Testis (tissue), 3 donors: ENCODE data around the gene TRIML1. TPM values are rescaled to one million over a fixed set of nuclear protein-coding genes. Genes with fewer than 3 reads are reported as not detected.

Experiments
- DNase-seq: peaks from one replicate; pipeline ENCODE4 v3.0.0-alpha.2; 2019
- H3K27ac ChIP-seq, 2 donors: fragments of 200-600 bp; sonication (generic); one replicate each; pipeline ENCODE4 v1.5.1; 2019
- H3K27me3 ChIP-seq: fragments of 200-600 bp; sonication (generic); one replicate; pipeline ENCODE4 v1.5.1; 2019
- H3K36me3 ChIP-seq: fragments of 200-600 bp; sonication (generic); one replicate; pipeline ENCODE4 v1.5.1; 2017; ENCODE audit warnings: low read depth; ENCODE audit errors: missing control alignments
- H3K4me1 ChIP-seq: fragments of 200-600 bp; sonication (generic); one replicate; pipeline ENCODE4 v1.5.1; 2019
- H3K4me3 ChIP-seq, 2 donors: fragments of 200-600 bp; sonication (generic); one replicate each; pipeline ENCODE4 v1.5.1; 2017 to 2019
- H3K9me3 ChIP-seq: fragments of 200-600 bp; sonication (generic); one replicate; pipeline ENCODE4 v1.5.1; 2017
- CTCF ChIP-seq, 3 experiments: fragments of 450-650 bp in 2 of 3; fragments of 200-600 bp in 1 of 3; sonication (generic) in 1 of 3; IDR thresholded peaks; one replicate each; pipeline ENCODE4 v1.5.1; 2016 to 2019; ENCODE audit warnings: antibody characterized with exemption in 3 of 3, mild to moderate bottlenecking in 2 of 3, moderate library complexity in 1 of 3
- POLR2A ChIP-seq: fragments of 450-650 bp; IDR thresholded peaks from one replicate; pipeline ENCODE4 v1.6.1; 2017; ENCODE audit warnings: antibody characterized with exemption, mild to moderate bottlenecking, moderate library complexity
- WGBS, 2 donors: methylation state at CpG; one replicate each; pipeline ENCODE4 v1.1.5; 2018; 5-methylcytosine and 5-hydroxymethylcytosine counted together
- intact Hi-C: fragments of 100-400 bp; cut with DNase I; formaldehyde crosslinking; loops from one replicate; pipeline ENCODE4 v1.15.1; 2023; ENCODE audit warnings: low total_unique reads
- polyA plus RNA-seq: library from polyadenylated mRNA; stranded (reverse); fragments of 350-450 nt; fragmentation: Illumina TruSeq; extraction: RNeasy Lipid Tissue Mini Kit (QIAGEN cat#74804); gene quantifications from one replicate; pipeline ENCODE4 v1.2.3, GENCODE V29; 2014; ENCODE audit warnings: low read depth, low replicate concordance; ENCODE audit not compliant: insufficient read depth
- total RNA-seq, 2 donors: library from RNA; depleted of rRNA; stranded (reverse); fragments of >200 nt; gene quantifications; one replicate each; pipeline ENCODE4 v1.2.3, GENCODE V29; 2016

The TRIML1 gene
- total and polyA plus RNA-seq, 3 donors from 2014 or later, result 5.7 to 23.9 (median 5.8) TPM

- no peaks in the 10 kb centered on the region for H3K9me3 ChIP-seq
- H3K27me3 ChIP-seq, result no peaks in the 10 kb centered on the region
- H3K4me3 ChIP-seq, result no peak overlapping the region
- TF ChIP-seq POLR2A, result no peak
- TF ChIP-seq CTCF (IDR thresholded peaks at IDR 0.05), result no peak
- no peaks in the 10 kb centered on the region for H3K36me3 ChIP-seq
- no peaks in the 10 kb centered on the region for H3K4me1 ChIP-seq
- DNase-seq, result no peak
- H3K27ac ChIP-seq, result no peak overlapping the region
- intact Hi-C loops, result no loop called here
- WGBS, 2 donors, result 82 to 90% methylated on average over 9 of the region's 9 CpGs
These were observed 26.1 kb upstream of the TRIML1 start for GRCh38 chr4:188113156-188113555.

DNA sequence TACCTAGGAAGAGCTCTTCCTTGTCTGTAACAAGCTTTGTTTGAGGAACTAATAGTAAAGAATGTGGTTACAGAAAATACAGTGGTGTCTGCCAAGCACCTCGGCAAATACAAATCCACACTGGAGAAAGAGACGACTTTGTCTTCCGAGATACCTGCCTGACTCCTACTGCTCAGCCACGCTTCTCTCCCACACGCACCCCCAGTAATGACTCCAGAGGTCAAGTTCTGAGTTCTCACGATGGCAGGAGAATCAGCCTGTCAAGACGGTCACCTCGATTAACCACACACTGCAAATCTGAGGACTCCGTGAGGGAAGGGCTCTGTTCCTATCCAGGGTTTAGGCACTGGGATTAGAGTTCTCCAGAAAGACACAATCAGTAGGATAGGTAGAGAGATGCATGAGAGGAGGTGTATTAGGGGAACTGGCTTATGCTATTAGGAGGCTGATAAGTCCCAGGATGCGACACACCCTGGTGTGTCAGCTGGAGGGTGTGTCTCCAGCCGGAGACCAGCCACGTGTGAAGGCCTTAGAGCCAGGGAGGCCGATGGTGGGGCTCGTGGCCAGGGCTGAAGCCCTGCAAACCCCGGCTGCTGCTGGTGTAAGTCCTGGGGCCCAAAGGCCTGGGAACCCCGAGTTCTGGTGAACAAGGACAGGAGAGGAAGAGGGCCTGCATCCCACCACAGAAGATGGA lies 21.5 kb upstream of the TRIML1 start:
- no peak for TF ChIP-seq CTCF (IDR thresholded peaks at IDR 0.05)
- no peak for TF ChIP-seq POLR2A
- no peaks in the 10 kb centered on the region for H3K36me3 ChIP-seq
- no peaks in the 10 kb centered on the region for H3K27me3 ChIP-seq
- DNase-seq, result no peak
- 80 to 82% methylated on average over 16 of the region's 16 CpGs for WGBS, 2 donors
- no peak overlapping the region for H3K27ac ChIP-seq
- H3K9me3 ChIP-seq, result no peaks in the 10 kb centered on the region
- no peaks in the 10 kb centered on the region for H3K4me1 ChIP-seq
- no peak overlapping the region for H3K4me3 ChIP-seq
- intact Hi-C loops, result no loop called here

- intact Hi-C loops, result no loop called here
- Histone ChIP-seq H3K4me3 (no peak overlapping the region), H3K27ac (no peak overlapping the region), H3K9me3 (no peaks in the 10 kb centered on the region), H3K36me3 (no peaks in the 10 kb centered on the region), H3K27me3 (no peaks in the 10 kb centered on the region), H3K4me1 (no peaks in the 10 kb centered on the region)
- 72 to 74% methylated on average over 13 of the region's 13 CpGs for WGBS, 2 donors
- no peak for DNase-seq
- TF ChIP-seq CTCF (IDR thresholded peaks at IDR 0.05) (no peak), POLR2A (no peak)
These were observed 17.7 kb upstream of the TRIML1 start for GRCh38 chr4:188121530-188121929.

DNA sequence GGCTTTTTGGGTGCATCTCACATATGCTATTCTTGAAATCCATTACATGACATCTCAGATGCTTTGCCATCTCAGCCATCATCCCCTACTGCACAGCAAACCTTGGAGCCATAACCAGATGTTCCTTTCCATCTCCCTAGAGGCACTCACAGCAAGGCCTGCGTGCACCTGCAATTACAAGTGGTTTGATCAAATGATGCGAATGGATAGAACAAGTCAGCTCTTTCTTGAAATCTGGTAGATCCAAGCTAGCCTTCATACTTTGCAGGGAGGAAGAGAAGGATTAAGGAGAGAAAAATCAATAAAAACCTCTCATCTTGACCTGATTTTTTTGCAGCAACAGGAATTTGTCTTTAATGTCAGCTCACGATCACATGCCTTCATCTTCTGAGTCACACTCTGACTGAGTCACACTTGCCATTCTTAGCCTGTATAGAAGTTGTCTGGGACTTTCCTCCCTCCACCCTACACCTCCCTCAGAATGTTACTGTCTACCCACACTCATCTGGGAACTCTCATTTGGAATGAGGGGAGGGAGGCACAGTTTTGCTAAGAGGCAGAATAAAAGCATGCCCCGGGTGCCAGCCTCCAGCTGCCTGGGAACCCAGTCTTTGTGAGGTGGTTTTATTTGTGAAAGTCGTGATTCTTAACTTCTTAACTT lies 11.9 kb upstream of the TRIML1 start:
- TF ChIP-seq POLR2A (no peak), CTCF (IDR thresholded peaks at IDR 0.05) (no peak)
- no peaks in the 10 kb centered on the region for H3K36me3 ChIP-seq
- H3K27me3 ChIP-seq, result no peaks in the 10 kb centered on the region
- H3K4me1 ChIP-seq, result no peaks in the 10 kb centered on the region
- intact Hi-C loops, result no loop called here
- no peak overlapping the region for H3K27ac ChIP-seq
- no peak overlapping the region for H3K4me3 ChIP-seq
- no peaks in the 10 kb centered on the region for H3K9me3 ChIP-seq
- DNase-seq, result no peak
- WGBS, 2 donors, result 74 to 88% methylated on average over 5 of the region's 5 CpGs

GRCh38 chr4:188130355-188130754 lies 8.9 kb upstream of the TRIML1 start:
- intact Hi-C loops, result no loop called here
- Histone ChIP-seq H3K4me1 (no peaks in the 10 kb centered on the region), H3K4me3 (no peak overlapping the region), H3K27ac (no peak overlapping the region), H3K9me3 (no peaks in the 10 kb centered on the region), H3K27me3 (no peaks in the 10 kb centered on the region), H3K36me3 (no peaks in the 10 kb centered on the region)
- WGBS, 2 donors, result 84% methylated on average over 4 of the region's 4 CpGs
- peak; percentile 18 for DNase-seq
- no peak for TF ChIP-seq POLR2A
- TF ChIP-seq CTCF (IDR thresholded peaks at IDR 0.05), result no peak
